Rectal smooth muscle tissue (tissue), 1 donor: ENCODE data around the gene PDCD6IP.

Experiments used
- H3K27ac ChIP-seq: one replicate; pipeline ENCODE4 v1.7.0; 2013; ENCODE audit warnings: low read depth, low read length, inconsistent platforms
- H3K27me3 ChIP-seq: one replicate; pipeline ENCODE4 v1.7.0; 2013; ENCODE audit warnings: low read length; ENCODE audit not compliant: control insufficient read depth, insufficient read depth
- H3K36me3 ChIP-seq: one replicate; pipeline ENCODE4 v1.7.0; 2013; ENCODE audit warnings: low read length; ENCODE audit not compliant: control insufficient read depth, insufficient read depth
- H3K4me1 ChIP-seq: one replicate; pipeline ENCODE4 v1.7.0; 2013; ENCODE audit warnings: low read length; ENCODE audit not compliant: control insufficient read depth, insufficient read depth
- H3K4me3 ChIP-seq: one replicate; pipeline ENCODE4 v1.7.0; 2013; ENCODE audit warnings: low read length
- H3K9ac ChIP-seq: one replicate; pipeline ENCODE4 v1.7.0; 2013; ENCODE audit warnings: low read length

The PDCD6IP gene

DNA sequence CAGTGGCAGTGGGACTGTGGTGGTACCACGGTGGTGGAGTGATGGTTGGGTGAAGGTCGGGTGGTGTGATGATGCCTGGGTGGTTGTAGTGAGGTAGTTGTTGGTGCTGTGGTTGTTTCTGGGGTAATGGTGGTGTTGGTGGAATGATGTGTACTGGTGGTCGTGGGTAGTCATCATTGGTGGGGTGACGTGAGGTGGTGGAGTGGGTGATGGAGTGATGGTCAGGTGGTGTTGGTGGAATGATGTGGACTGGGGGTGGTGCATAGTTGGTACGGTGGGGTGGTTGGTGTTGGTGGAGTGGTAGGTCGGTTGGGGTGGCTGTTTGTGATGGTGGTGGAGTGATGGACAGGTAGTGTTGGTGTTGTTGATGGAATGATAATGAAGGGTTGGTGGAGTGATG is 87.1 kb downstream of the PDCD6IP start:
- Histone ChIP-seq H3K4me3 (no peak overlapping the region), H3K4me1 (peaks cover 5% of the 10 kb centered on the region), H3K36me3 (no peaks in the 10 kb centered on the region), H3K27ac (no peak overlapping the region), H3K9ac (no peak overlapping the region), H3K27me3 (no peaks in the 10 kb centered on the region)

GRCh38 chr3:33886015-33886414 is 87.6 kb downstream of the PDCD6IP start:
- Histone ChIP-seq H3K36me3 (no peaks in the 10 kb centered on the region), H3K27ac (no peak overlapping the region), H3K27me3 (no peaks in the 10 kb centered on the region), H3K4me1 (peaks cover 5% of the 10 kb centered on the region), H3K9ac (no peak overlapping the region), H3K4me3 (no peak overlapping the region)

- Histone ChIP-seq H3K9ac (no peak overlapping the region), H3K4me3 (no peak overlapping the region), H3K4me1 (peaks cover 5% of the 10 kb centered on the region), H3K27ac (no peak overlapping the region), H3K36me3 (no peaks in the 10 kb centered on the region), H3K27me3 (no peaks in the 10 kb centered on the region)
Observed at GRCh38 chr3:33887478-33887877, 89.0 kb downstream of the PDCD6IP start.

DNA sequence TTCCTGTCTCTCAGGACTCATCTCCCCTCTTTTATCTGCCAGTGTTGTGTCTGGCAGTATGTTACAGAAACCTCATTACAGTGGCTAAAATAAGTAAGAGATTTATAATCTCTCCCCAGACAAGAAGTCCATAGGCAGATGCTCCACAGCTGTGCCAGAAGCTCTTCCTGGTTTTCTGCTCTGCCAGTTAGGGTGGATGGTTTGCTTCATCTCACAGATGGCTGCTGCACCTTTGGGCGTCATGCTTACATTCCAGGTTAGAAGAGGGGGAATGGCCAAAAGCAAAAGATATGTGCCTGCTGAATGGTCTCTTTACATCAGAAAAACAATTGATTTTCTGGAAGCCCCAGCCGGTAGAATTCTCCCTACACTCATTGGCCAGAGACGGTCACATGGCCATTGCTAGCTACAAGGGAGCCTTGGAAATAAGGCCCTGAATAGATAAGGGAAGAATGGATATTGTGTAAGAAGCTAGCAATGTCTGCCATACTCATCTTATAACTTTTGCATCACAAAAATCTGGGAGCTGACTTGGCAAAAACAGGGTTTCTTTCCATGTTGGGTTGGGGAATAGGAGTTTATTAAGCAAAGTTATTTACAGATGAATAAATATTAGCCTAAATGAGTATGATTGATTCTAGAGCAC is 91.1 kb downstream of the PDCD6IP start:
- no peak overlapping the region for H3K9ac ChIP-seq
- H3K27me3 ChIP-seq = no peaks in the 10 kb centered on the region
- no peaks in the 10 kb centered on the region for H3K36me3 ChIP-seq
- no peak overlapping the region for H3K4me3 ChIP-seq
- H3K27ac ChIP-seq = no peak overlapping the region
- no peaks in the 10 kb centered on the region for H3K4me1 ChIP-seq

DNA sequence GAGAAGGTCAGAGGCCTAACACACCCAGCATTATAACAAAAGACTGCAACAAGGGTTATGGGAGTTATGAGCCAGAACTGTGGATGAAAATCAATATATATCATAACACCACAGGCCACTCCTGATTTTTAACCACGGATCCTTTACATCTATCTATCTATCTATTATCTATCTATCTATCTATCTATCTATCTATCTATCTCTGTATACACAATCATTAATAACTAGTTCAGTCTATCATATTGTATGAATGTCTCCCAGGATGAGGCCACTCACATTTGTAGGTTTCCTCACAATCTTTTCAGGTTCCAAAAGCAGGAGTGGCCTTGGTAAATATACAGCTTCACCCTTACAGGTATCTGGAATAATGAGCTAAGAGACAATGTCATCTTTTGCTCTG is 94.2 kb downstream of the PDCD6IP start:
- H3K36me3 ChIP-seq = no peaks in the 10 kb centered on the region
- H3K4me1 ChIP-seq = no peaks in the 10 kb centered on the region
- H3K27ac ChIP-seq = no peak overlapping the region
- no peaks in the 10 kb centered on the region for H3K27me3 ChIP-seq
- H3K4me3 ChIP-seq = no peak overlapping the region
- no peak overlapping the region for H3K9ac ChIP-seq

- no peaks in the 10 kb centered on the region for H3K27me3 ChIP-seq
- no peak overlapping the region for H3K4me3 ChIP-seq
- no peak overlapping the region for H3K9ac ChIP-seq
- H3K4me1 ChIP-seq = no peaks in the 10 kb centered on the region
- H3K36me3 ChIP-seq = no peaks in the 10 kb centered on the region
- H3K27ac ChIP-seq = no peak overlapping the region
Observed at GRCh38 chr3:33895658-33896057, 97.2 kb downstream of the PDCD6IP start.

DNA sequence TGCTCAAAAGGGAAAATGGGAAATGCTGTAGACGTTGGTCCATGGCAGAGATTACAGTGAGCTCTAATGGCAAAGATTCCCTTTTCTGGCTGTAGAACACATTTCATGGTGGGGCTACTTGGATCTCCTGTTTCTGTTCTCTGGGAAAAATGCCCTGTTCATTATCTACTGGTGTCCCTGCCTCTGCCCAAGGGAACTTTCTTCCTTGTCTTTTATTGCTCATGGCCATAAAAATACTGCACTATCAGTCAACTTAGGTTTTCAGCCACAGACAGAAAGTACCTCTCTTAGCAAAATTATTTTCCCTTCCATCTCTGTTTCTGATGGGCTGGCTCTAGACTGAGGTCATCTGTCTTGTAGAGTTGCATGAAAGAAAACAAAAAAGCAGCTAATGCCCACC is 98.9 kb downstream of the PDCD6IP start:
- Histone ChIP-seq H3K27me3 (no peaks in the 10 kb centered on the region), H3K36me3 (no peaks in the 10 kb centered on the region), H3K27ac (no peak overlapping the region), H3K4me1 (no peaks in the 10 kb centered on the region), H3K4me3 (no peak overlapping the region), H3K9ac (no peak overlapping the region)

- Histone ChIP-seq H3K36me3 (no peaks in the 10 kb centered on the region), H3K9ac (no peak overlapping the region), H3K27me3 (no peaks in the 10 kb centered on the region), H3K27ac (no peak overlapping the region), H3K4me3 (no peak overlapping the region), H3K4me1 (no peaks in the 10 kb centered on the region)
Observed at GRCh38 chr3:33898901-33899300, 100.5 kb downstream of the PDCD6IP start.

- Histone ChIP-seq H3K9ac (no peak overlapping the region), H3K36me3 (no peaks in the 10 kb centered on the region), H3K27ac (no peak overlapping the region), H3K27me3 (no peaks in the 10 kb centered on the region), H3K4me3 (no peak overlapping the region), H3K4me1 (no peaks in the 10 kb centered on the region)
Observed at GRCh38 chr3:33900440-33900808, 102.0 kb downstream of the PDCD6IP start.

GRCh38 chr3:33900809-33901505 is 102.5 kb downstream of the PDCD6IP start:
- Histone ChIP-seq H3K9ac (no peak overlapping the region), H3K27me3 (no peaks in the 10 kb centered on the region), H3K36me3 (no peaks in the 10 kb centered on the region), H3K4me3 (no peak overlapping the region), H3K27ac (no peak overlapping the region), H3K4me1 (no peaks in the 10 kb centered on the region)

GRCh38 chr3:33901862-33902563 is 103.6 kb downstream of the PDCD6IP start:
- Histone ChIP-seq H3K36me3 (no peaks in the 10 kb centered on the region), H3K4me1 (no peaks in the 10 kb centered on the region), H3K27ac (no peak overlapping the region), H3K9ac (no peak overlapping the region), H3K4me3 (no peak overlapping the region), H3K27me3 (no peaks in the 10 kb centered on the region)

- H3K4me1 ChIP-seq = no peaks in the 10 kb centered on the region
- no peak overlapping the region for H3K4me3 ChIP-seq
- H3K27me3 ChIP-seq = no peaks in the 10 kb centered on the region
- H3K27ac ChIP-seq = no peak overlapping the region
- no peaks in the 10 kb centered on the region for H3K36me3 ChIP-seq
- H3K9ac ChIP-seq = no peak overlapping the region
Observed at GRCh38 chr3:33904730-33905129, 106.3 kb downstream of the PDCD6IP start.
